GM21447 (cell line): ENCODE data around the gene STAC3.

Experiments
- ATAC-seq: cut with Tn5 transposase; IDR thresholded peaks from one replicate; pipeline ENCODE4 v1.9.1; 2021; ENCODE audit not compliant: unreplicated experiment

STAC3 gene

DNA sequence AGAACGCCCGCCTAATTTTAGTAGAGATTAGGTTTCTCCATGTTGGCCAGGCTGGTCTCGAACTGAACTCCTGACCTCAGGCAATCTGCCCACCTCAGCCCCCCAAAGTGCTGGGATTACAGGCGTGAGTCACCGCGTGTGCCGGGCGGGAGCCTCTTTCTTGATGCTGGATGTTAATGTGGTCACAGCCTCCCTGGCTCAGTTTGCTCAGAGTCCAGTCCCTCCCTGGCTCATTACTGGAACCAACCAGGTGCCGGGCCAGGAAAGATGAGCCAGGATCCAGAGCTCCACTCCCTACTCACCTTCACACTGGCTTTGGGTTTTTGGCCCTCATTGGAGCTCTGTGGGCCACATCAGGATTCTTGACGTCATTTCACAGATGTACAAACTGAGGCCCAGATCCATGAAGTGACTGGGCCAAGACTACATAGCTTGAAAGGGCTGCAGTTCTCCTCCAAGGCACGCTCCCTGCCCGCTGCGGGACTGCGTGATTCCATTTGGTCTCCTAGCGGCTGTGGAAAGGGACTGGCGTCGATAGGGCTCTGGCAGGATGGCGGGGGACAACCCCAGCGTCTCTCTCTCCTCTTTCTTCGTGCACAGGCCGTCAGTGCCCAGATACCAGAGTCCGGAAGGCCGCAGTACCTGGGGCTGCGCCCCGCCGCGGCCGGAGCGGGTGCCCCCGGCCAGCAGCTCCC lies 26.6 kb downstream of the STAC3 start:
- ATAC-seq: no peak

DNA sequence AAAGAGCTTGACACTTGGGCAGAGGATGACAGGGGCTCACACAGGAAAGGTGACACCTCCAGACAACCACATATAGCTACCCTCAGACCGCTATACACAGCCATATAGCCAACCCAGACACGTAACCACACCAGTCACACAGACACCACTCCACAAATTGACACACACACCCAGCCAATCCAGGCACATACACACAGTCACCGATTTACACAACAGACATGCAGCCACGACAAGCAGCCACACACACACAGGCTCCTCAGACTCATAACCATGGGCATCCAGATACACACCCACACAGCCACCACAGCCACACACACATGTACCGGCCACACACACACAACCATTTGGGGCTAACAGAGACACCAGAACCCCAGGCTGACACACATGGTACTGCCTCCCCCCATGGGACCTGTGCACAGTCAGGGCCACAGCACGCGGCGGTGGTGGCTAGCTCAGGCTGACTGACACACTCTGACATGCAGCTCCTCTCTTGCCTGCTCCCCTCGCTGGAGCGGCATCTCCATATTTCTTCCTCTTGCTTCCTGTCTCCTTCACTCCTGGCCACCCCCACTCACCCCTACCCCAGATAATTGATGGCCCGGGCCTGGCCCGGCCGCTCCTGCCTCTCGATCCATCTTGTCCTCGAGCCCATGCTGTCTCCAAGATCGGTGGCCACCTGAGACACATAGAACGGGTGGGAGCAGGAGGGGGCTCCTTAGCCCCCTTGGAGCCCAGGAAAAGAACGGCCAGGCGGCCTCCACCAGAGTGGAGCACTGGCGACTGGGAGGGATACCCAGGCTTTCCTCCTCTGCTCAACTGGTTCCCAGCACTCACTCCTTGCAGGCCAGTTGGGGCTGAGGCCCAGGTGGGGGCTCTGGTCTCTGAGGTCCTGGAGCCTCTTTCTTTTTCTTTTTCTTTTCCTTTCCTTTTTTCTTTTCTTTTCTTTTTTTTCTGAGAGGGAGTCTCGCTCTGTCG lies 27.5 kb downstream of the STAC3 start:
- ATAC-seq: no peak

DNA sequence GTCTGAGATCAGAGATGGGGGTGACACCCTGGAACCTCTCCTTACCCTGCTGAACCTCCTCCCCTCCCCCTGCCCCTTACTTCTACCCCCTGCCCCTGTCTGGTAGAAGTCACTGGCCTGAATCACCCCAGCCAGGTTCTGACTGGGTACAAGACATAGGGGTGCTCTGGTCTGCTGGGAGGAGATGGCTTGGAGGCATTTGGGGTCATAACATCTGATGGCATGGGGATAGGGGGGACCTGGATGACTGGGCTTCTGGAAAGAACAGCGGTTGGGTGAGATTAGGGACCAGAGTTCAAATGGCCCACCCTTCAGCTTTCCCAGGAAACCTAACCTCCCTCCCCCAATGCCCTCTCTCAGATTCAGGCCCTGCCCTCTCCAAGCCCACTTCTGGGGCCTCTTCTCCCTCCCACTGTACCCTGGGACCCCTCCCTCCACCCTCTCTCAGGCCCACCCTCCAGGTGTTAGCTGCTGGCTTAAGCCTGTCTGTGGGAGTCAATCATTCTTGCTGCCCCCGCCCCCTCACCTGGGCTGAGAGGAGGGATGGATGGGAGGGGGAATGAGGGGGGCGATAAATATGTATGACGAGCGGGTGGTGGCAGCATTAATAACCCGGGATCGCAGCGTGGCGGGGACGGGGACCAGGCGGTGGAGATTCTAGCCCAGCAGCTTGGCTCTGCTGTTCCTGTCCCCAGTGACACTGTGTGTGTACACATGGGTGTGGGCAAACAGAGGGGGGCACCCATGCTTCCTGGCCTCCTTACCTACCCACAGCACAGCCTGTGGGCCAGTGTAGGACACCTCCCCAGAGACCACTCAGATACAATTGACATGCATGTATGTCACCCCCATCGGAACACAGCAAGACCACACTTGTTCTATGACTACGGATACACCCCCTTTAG lies 28.4 kb downstream of the STAC3 start:
- no peak for ATAC-seq

DNA sequence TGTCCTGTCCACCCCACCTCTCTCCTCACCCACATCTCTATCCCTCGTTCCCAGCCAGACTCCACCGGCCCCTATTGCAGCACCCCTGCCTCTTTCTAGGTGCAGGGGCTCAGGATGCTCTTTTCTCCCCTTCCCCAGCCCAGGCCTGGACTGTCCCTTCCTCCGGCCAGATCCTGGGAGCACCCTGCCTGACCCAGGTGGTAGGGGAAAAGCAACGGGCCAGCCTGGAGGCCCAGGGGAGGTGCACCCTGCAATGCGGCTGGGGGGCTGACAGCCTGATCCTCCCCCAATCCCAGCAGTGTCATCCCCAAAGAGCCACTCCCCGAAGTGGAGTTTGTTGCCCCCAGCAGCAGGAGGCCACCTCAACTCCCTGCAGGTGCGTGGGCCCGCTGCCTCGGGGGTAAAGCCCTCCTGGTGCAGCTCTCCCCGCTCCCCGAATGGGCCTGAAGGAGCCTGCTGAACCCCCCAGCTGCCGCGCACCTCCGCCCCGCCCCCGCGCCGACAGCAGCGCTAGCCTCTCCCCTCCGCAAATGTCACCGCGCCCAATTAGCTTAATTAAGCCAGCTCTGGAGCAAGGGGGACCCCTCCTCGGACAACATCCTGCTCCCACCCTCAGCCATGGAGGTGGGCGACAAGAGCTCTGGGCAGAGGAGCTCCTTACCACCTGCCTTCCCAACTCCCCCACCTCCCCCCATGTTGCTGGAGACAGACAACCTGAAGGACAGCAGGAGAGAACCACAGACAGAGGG lies 29.6 kb downstream of the STAC3 start:
- ATAC-seq: no peak

DNA sequence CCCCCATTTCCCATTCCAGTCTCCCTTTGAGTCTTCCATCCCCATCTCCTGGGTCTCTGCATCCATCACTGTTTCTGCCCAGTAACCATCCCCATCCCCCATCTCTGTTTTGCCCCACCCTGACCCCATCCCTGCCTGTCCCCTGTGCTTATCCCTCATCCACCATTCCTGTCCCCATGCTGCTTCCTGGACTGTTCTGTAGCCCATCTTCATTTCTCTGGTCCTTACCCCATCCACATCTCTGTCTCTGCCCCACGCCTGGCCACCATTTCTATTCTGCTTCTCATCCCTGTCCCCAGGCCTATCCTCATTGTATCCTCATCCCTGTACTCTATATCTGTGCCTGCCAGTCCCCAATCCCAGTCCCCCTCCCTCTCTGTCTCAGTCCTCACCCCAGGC lies 30.2 kb downstream of the STAC3 start:
- ATAC-seq: no peak

DNA sequence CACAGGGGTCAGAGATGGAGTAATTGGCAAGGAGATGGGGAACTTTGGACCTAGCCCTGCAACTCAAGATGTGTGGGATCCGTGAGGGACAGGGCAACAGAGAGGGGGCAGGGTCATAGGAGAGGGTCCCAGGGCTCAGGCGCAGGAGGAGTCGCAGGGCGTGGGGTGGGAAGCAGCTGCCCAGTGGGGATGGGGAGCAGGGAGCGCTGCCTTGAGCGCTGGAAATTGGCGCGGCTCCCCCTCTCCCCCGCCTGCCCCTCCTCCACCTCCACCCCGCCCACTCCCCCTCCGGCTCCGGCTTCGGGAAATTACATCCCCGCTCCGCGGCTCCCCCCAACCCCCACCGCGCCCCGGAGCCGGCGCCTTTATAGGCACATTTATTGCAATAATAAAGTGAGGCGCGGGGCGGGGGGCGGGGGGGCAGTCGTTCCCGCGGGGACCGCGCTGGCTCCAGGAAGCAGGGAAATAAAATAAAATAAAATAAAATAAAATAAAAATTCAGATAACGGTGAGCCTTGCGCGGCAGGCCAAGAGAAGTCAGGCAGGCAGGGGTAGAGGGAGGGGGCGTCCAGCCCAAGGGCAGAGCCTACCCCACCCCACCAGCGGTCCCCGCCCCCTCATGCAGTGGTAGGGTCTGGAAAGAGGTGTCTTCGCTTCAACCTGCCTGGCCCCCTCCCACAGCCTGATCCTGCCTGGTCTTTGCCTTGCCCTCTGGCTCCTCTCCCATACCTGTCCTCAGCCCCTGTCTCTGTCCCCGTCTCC lies 30.8 kb downstream of the STAC3 start:
- ATAC-seq: no peak

DNA sequence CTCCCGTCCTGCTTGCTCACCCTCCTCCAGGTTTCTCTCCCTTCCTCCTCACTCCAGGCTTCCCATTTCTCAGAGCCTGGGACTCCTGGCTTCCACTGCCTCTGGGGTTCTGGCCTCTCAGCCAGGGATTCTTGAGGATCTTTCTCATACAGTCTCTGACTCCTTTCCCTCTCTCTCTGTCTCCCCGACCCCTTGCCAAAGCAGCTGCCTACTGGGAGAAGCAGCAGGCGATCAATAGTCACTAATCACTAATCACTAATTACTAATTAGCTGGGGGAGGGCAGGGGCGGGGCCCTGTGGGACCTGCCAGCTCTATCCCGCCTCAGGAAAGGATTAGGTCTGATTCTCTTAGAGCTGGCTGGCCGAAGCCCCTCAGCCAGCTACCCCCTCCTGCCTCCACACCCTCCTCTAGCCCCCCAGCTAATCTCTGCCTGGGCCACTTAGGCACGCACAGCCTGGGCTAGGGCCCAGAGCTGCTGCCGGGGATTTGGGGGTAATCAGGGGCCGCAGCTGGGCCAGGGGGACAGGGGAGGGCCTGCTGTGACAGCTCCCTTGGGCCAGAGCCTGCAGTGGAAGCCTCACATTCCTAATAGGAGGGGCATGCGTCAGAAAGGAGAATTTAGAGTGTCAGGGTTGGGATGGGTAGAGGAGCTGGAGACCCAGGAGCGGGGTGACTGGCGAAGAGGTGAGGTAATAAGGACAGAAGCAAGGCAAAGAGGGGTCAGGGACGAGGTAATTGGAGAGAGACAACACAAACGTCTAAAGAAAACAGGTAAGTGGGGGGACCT lies 31.6 kb downstream of the STAC3 start:
- no peak for ATAC-seq

DNA sequence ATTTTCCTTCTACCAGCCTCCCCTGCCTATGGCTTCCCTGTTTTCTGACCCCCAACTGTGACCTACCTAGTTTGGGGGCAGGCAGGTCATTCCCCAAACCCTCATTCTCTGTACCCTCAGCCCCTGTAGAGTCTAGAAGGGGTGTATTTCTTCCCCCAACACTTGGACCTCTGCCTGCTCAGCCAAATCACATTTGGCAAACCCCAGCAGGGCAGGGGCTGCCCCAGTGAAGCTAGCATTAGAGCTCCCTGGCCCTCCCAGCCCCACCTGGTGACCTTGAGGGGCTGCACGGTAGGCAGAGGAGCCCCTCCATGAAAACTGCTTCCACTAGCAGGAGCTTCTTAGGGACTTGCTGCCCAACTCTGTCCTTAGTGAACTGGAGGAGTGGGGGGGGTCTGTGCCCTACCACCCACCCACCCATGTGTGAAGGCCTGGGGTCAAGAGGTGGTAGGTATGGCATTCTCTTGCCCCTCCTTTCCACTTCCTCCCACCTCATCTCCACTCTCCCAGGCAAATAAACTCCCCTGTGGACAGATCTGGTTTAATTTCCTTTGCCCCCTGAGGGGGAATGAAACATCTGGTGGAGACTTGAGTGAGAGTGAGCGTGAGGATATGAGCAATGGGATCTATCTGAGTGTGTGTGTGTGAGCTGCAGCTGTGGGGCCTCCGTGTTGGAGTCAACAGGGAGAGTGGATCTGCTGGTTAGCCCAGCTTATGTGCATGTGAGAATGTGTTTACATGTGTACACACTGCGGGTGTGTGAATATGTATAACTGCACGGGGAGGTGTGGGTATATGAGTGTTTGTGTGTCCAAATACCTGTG lies 32.7 kb downstream of the STAC3 start:
- ATAC-seq: no peak

DNA sequence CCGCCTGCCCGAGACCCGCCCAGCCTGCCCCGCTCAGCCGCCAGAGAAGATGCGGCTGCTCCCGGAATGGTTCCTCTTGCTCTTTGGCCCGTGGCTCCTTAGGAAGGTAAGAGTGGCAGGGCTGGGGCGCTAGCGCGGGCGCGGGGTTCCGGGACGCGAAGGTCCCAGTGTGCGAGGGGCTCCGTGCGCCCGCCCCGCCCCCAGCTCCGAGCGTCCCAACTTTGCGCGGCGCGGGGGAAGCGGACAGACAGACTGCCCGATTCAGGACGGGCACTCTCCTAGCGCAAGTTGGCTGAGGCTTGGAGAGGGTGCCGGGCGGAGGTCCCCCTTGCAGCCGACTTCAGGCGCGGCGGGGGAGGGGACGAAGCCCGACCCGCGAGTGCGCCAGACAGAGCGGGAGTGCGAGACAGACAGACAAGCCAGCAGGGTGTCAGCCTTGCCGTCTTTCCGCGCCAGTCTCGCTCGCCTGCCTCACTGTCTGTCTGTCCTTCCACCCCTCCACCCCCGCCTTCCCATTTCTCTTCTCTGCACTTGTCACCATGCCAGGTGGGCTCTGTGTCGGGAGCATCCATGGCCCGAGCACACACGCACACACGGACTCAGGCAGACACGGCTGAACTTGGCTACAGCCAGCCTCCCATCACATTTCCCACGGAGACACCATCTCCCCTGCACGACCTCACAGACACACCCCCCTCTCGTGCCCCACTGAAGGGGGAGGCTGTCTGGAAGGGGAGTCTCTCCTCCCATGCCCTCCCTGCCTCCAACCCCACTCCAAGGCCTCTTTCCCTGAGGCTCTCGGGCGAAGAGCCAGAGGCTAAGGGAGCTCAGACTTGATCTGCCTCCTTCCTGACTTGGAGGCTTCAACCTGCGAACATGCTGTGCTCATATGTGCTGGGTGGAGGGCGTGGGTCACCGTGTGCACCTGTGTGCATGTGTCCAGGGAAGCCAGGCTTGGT lies 33.8 kb downstream of the STAC3 start:
- no peak for ATAC-seq

DNA sequence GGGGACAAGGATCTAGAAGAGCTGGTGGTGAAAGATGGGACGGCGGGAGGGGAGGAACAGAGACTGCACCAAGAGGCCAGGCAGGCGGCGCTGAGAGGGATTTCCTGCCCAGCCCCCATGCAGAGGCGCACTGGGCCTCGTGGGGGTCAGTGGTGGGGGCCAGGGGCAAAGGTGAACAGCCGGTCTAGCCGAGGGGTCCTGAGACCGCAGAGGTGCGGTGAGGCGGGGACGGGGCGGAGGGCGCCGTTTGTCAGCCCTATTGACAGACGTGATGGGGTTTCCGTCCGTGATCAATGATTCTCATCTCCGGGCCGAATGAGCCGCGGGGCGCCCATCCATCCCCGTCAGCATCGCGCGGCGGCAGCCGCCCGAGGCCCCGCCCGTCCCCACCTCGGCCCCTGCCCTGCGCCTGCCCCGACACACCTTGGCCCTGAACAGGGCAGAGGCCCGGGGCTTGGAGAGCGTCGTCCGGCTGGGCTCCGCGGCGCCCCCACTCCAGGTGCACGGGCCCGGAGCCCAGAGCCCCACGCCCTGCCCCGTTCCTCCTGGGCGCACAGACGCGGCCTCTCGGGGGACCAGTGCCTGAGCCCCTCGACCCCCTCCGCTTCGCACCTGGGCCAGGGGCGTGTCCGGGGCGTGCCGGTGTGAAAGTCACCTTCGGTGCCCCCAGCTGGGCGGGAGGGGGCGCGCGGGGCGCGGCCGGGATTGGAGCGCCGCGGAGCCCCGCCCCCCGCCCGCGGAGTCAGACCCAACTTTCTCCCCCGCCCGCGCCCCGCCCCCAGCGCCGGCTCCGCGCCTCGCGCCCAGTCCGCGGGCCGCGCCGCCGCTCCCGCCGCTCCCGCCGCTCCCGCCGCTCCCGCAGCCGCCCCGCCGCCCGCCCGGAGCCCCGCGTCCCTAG lies 34.7 kb downstream of the STAC3 start, which contains the start of gene NXPH4:
Gene NXPH4 (plus strand): TSS at position 781 of the 898 bp plus-strand sequence. CDS start 176 bp downstream, outside the sequence.
- ATAC-seq: no peak

DNA sequence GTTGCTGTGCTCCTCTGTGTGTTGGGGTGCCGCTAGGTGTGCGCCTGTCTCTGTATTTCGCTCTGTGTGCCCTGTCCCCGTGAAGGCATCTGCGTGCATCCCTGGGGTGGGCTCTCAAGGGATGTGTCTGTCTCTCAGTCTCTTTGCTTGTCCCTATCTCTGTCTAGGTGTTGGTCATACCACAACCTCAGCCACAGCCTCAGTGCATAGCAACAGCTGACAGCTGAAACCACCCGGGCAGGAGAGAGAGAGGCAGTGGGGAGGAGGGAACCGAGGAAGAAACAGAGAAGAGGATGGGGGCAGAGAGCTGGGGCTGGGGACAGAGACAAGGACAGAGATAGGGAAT lies 35.3 kb downstream of the STAC3 start:
- no peak for ATAC-seq

DNA sequence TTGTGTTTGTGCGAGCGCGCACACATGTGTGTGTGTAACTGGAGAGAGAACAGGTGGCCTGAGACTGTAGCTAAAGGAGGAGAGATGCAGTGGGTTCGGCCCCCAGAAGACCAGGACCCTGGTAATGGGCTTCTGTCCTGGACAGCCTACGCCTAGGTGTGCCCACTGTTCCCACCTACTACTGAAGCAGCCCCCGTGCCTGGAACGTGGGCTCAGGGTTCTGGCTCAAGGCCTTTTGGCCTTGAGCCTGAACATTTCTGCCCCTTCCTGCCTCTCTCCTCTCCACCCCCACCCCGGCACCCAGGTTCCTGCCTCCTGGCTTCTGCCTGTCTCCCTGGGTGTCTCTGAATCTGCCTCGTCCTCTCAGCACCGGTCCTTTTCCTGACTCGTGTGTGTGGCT lies 35.9 kb downstream of the STAC3 start:
- no peak for ATAC-seq

DNA sequence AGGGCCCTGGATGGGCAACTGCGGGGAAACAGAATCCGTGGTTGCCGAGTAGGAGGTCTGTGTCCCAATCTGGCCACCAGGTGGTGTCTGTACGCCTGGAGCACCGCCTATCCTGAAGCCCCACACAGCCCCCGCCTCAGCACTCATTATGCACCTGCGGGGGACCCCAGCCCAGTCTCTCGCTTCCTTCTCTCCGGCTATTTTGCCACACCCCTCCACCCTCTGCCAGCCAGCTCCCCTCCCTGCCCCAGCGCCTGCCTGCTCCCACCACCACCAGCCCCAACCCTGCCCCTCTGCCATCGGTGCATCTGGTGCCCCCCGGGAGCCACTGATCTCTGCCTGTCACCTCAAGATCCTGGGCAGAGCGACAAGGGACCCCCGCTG lies 36.6 kb downstream of the STAC3 start:
- no peak for ATAC-seq

DNA sequence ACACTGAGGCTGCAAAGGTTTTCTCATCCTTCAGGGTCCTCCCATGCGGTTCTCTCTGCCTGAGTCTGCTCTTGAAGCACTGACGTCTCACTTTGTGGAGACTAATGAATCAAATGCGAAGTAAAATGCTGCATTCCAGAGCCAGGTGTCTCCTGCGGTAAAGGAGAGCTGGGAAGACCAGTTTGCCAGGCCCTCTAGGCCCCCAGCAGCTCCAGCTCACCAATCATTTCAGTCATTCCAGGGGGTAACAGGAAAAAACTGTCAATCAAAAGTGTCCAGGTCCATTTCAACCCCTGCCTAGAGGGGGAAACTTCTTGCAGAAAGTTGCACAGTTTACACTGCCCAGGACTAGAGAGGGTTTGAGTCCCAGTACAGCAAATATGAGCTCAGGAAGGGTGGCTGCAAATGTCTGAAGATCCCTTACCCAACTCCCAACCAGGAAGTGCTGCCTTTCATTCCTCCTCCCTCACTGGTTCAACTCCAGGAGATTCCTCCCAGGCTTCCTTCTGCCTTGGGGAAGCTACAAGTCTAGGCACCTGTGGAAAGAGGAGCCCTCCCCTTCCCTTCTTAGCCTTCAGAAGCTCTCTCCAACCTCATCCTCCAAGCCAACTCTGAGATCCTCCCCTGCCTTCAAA lies 37.1 kb downstream of the STAC3 start:
- no peak for ATAC-seq

DNA sequence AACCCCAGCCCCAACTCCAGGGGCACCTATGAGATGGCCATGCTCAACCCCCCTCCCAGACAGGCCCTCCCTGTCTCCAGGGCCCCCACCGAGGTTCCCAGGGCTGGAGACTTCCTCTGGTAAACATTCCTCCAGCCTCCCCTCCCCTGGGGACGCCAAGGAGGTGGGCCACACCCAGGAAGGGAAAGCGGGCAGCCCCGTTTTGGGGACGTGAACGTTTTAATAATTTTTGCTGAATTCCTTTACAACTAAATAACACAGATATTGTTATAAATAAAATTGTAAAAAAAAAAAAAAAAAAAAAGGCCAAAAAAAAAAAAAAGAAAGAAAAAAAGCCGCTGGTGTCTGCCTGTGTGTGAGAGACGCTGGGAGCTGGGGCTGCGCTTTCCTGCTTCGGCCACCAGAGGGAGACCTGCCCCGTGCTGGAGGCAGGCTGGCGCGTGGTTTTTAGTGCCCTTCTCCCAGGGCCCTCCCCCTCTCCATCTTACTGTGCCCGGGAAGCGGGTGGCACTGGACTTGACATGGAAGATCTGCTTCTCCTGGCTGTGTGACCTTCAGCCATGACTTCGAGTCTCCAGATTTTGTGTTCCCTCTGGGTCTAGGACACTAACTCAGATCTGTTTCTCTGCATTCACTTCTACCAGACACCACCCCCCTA lies 37.8 kb downstream of the STAC3 start:
- no peak for ATAC-seq
